HG03469 (cell line): ENCODE data around the gene EPB41.
"Not testable (repeated sequence)": the region's sequence is repeated elsewhere in the genome, so short reads cannot be mapped to it uniquely, and the experiment has no call there.

Experiments used
- ATAC-seq: cut with Tn5 transposase; IDR thresholded peaks from one replicate; pipeline ENCODE4 v1.9.1; 2021; ENCODE audit warnings: mild to moderate bottlenecking, moderate library complexity, moderate number of reproducible peaks; ENCODE audit not compliant: unreplicated experiment

EPB41 gene

DNA sequence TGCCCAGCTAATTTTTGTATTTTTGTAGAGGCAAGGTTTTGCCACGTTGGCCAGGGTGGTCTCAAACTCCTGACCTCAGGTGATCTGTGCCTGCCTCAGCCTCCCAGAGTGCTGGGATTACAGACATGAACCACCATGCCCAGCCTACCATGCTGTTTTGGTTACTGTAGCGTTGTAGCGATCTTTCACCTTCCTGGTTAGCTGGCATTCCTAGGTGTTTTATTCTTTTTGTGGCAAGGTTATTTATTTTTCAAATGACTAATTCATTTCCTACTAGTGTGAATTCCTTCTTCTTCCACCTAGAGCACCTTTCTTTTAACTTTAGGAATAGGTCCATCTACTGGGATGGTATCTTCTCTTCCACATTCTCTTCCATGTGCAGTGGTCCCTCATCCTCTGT lies 180.1 kb downstream of the EPB41 start:
- no peak for ATAC-seq

DNA sequence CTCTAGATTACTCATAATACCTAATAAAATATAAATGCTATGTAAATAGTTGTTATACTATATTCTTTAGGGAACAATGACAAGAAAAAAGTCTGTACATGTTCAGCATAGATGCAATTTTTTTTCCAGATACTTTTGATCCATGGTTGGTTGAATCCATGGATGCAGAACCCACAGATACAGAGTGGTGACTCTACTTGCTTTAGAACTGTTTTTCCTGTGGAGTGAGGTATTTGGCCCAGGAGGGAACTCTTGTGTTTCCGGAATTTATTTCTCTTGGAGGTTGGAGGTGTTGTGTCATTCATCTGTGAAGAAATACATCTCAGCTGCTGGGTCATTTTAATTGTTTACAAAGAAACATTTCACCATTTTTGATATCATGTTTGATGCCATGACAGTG lies 180.6 kb downstream of the EPB41 start:
- ATAC-seq, result no peak

DNA sequence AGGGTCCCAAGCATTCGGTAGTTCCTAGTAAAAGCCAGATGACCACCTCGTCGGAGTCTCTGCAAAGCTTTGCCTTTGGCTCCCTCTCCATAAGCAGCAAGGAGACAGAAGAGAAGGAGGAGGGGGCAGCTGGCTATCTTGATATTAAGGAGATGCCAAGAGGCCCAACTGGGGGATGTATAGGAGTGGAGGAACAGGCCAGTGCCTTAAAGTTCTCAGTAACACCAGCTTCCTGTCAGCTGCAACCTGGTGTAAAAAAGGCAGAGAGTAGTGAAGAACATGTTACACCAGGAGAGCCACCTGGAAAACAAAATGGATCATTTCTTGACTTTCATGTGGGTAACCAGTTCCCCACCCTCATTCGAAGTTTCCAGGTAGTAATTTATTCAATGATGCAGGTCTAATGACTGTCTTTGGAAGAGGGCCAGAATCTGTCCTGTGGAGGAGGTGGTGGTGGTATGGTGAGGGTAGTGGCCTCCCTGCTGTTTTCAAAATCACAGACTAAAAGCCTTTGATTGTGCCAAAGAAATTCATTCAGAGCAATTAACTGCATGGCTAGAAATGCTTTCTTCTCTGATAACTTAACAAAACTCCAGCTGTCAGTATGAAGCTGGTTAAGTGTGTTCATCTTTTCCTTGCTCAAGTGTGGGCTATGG lies 182.0 kb downstream of the EPB41 start:
- no peak for ATAC-seq

DNA sequence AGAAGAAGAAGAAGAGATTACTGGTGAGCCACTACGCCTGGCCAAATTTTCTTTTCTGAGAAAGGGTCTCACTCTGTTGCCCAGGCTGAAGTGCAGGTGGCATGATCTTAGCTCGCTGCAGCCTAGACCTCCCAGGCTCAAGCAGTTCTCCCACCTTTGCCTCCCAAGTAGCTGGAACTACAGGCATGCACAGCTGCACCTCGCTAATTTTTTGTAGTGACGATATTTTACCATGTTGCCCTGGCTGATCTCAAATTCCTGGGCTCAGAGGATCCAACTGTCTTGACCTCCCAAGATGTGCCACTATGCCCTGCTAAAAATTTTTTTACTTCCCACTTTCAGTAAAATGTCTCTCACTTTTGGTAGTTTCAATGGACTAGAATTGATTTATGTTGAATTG lies 184.9 kb downstream of the EPB41 start:
- ATAC-seq, result no peak

DNA sequence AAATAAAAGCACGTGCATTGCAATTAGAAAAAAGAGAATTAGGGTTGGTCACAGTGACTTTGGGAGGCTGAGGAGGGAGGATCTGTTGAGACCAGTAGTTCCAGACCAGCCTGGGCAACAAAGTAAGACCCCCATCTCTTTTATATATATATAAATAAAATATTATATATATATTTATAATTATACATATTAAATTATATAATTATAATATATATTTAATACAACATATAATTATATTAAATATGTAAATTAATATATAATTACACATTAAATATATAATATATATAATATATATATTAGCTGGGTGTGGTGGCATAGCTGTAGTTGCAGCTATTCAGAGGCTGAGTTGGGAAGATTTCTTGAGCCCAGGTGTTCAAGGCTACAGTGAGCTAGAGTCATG lies 186.1 kb downstream of the EPB41 start:
- no peak for ATAC-seq

DNA sequence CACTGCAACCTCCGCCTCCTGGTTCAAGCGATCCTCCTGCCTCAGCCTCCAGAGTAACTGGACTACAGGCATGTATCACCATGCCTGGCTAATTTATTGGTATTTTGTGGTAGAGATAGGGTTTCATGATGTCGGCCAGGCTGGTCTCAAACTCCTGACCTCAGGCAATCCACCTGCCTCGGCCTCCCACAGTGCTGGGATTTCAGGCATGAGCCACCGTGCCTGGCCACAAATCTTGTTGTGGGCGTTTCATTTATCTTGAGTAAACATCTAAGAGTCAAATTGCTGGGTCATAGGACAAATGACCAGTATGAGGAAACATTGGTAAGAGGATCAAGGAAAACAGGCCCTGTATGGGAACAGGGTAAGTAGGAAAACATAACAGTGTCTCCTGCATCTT lies 191.5 kb downstream of the EPB41 start:
- ATAC-seq, result no peak

DNA sequence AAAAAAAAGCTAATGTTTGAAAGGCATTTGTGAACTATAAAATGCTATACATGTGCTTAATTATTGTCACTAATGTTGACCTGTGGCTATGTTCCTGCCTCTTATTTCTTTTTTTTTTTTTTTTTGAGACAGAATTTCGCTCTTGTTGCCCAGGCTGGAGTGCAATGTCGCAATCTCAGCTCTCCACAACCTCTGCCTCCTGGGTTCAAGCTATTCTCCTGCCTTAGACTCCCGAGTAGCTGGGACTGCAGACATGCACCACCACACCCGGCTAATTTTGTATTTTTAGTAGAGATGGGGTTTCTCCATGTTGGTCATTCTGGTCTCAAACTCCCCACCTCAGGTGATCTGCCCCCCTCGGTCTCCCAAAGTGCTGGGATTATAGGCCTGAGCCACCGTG lies 193.7 kb downstream of the EPB41 start:
- not testable (repeated sequence) for ATAC-seq

DNA sequence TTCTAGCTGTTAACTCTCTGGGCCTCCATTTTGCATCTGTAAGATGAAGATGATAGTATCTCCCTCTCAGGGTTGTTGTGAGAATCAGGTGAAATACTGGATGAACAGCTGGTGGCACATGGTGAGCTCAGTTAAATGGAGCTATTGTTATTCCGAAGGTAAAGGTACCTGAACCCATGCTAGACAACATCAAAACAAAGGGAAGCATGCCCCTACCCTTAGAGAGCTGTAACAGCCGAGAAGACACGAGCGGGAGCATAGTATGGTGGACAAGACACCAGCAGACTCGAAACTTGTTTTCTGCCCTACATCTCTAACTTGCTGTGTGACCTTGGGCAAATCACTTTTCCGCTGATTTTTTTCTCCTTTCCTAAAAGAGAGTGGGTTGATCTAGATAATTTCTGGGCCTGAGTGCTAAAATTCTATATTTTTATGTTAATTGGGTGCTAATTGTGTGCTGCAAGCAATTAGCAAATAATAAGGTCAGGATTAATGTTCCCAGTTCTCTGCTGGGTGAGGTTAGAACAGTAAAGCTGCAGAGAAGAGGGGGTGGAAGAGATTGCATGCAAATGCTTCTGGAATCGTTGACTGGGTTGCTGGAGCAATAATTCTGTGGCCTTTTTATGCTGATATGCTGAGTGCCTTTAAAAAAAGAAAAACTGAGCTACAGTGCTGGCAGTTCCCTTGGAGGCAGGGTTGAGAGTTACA lies 198.5 kb downstream of the EPB41 start:
- ATAC-seq, result no peak

DNA sequence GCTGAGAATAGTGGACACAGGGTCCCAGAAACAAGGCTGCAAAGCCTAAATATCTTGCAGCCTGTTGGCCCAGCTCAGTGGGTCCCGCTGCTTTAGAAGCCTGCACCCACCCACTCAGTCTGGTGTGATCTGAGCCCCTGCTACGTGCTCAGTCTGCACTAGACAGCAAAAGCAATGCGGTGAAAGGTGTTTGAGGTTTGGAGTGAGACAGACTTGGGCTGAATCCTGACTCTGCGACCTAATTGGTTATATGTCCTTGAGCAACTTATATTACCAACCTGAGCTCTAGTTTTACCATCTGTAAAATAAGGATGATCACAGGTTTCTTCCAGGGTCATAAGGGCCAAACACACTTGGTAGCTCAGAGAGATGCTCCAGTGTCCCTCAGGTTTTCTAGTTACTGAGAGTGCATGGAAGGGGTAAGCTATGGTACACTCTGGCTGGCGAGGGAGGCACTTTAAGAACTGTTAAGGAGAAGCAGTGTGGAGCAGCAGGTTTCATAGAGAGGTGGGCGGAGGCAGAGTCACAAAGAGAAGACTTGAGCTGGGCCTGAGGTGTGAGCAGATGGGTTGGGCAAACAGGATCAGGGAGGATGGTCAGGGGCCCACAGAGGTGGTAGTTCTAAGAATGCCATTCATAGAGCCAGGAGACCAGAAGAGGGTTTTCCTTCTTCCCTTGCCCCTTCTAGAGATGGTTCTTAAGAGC lies 199.2 kb downstream of the EPB41 start:
- ATAC-seq, result no peak

DNA sequence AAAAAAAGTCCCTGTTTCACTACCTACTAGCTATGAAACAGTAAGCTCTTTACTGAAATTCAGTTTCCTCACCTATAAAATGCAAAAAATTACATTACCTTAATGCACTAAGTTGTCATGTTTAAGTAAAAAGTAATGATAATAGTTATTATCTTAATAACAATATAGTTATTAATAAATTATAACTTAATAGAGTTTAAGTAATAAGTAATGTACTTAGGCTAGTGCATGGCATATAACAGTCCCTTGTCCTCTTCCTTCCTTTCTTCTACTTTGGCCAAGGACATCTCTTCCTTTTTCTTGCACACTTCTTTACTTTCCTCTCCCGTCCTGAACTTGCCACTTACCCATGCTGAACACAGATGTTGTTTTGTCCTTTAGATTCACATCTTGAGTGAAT lies 200.3 kb downstream of the EPB41 start:
- no peak for ATAC-seq

DNA sequence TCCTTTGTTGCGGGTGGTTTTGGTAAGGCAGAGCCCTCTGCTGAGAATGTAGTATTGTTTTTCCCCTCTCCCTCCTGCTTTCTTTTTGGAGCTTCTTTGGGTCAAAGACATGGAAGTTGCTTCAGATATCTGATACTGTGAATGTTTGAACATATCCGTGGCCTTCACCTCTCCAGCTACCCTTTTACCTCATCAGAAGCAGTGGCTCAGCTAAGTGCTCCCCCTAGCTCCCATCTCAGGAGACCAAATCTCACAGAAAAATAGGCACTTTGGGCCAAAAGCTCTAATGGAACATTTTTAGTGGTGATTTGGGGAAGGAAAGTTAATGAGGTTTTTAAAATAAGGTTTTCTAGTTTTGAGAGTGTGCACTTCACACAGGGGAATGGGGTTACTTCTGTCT lies 203.0 kb downstream of the EPB41 start:
- ATAC-seq, result no peak

DNA sequence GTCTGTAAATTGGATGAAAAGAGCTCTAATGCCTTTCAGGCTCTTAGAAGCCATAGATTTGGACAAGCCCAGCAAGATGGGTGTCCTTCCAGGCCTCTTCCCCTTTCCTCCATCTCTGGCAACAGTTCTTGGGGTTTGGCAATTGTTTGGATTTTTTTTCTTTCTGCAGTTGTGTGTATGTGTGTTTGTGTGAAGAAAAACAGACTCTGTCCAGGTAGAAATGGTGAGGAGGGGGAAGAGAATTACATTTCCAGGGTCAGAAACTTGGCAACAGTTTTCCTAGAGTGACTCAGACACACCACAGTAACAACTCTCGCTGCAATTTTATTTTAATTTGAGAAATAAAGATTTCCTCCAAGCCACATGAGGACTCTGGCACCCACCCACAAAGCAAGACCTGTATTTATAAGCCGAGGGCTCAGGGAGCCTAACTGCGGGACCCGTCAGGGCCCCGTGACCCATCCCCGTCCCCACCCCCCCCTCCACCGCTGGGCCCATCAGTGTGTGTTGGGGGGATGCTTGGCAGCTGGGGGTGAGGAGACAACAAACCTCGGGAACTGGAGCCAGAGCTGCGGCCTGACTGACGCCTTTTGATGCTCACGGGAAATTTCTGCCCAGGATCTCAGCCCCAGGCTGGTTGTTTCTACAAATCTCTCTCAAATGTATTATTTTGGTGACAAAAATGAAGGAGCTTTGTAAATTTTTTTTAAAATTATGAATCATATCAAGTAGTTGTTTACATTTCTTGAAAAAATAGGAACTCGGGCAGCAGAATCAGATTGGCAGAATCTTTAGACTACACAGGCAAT lies 205.0 kb downstream of the EPB41 start:
- ATAC-seq, result no peak

DNA sequence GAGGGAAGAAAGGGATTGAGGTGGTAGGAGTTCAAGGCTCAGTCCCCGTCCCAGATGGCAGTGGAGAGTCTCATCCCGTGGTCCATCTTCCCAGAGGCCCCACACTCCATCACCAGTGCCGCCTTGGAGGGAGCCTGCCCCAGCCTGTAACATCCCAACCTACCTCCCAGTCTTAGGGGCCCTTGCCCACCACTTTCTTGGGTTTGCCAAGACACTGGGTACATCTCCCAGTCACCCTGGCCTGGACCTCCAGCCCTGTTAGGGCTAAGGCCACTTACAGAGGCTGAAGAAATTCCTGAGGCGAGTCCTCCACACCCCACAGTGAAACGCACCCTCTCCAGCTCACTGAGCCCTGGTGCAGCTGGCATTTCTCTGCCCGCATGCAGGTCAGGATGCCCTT lies 206.0 kb downstream of the EPB41 start:
- no peak for ATAC-seq

DNA sequence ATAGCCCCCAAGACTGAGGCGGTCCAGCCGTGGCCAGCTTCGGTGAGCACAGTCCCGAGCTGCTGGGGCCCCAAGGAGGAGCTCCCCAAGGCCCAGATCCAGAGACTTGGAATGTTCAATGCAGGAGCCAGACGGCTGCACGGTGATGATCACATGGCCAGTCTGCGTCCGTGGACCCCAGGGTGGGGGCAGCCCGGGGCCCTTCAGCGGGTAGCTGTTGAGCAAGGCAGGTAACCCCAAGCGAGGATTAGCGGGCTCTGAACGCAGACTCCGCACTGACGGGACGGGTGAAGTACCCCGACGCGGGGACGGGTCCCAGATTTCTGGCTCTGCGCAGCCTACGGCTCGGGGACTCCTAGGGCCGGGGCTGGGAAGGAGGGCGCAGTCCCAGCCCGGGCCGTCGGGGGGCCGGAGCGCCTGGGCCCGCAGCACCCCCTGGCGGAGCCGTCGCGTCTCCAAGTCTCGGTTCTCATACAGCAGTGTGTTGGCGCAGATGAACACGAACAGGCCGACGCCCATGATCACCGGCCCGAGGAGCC lies 206.6 kb downstream of the EPB41 start:
- no peak for ATAC-seq

DNA sequence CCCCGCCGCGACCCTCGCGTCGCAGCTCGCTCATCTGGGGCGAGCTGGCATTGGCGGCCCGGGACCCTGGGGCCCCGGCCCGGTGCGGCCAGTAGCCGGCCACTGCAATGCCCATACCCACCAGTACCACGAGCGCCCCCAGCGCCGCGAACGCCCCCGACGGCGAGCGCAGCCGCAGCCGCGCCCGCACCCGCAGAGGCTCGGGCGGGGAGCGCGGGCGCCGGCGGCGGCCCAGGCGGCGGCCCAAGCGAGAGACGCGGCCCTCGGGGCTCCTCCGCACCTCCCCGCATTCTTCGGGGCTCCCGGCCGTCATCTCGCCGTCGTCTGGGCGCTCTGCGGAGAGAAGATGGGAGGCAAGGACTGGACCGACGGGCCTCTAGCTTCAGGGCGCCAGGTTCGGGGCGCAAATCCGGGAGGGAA lies 207.2 kb downstream of the EPB41 start:
- ATAC-seq, result no peak

DNA sequence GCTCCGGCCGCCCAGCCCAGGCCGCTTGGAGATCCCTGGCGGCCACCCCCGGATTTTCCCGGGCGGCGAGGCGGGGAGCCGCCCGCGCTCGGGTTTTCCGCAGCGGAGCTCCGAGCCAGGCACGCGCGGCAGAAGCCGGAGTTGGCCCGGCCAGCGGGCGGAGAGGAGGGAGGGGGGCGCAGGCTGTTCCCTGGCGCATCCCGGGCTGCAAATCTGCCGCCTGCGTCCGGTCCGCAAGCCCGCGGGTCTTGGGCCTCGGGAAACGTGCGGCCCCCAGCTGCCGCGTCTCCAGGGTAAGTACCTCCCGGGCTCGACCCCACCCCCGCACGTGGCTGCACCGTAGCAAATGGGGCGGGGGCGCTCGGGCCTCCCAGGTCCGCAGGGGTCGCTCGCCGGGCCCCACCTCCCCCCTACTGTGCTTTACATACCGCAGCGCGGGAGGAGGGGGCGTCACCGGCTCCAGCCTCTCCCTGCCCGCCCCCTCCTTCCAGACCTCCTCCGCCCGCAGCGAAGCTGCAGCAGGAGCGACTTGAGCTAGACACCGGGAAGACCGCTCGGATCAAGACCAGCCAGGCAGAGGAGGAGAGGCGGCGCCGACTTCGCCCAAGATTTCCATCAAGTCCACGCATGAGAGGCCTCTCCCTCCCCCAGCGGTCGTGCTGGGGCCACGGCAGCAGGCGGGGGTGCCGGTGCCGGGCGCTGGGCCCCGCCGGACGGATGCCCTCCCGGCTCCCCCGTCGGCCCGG lies 207.7 kb downstream of the EPB41 start:
- no peak for ATAC-seq

DNA sequence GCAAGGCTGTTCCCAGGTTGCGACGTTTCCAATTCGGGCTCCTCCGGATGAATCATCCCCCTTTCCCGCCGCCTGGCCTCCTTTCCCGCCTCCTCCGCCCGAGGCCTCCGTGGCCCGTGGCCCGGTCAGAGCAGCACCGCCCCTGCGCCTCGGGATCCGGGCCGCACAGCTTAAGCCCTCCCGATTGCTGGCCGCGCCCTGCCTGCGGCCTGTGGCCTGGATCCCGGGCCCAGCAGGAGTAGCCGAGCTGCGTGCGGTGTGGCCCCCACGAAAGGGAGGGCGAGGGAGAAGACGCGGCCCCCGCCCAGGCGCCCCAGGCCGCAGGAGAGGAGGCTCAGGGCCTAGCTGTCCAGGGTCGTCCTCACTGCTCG lies 208.3 kb downstream of the EPB41 start:
- no peak for ATAC-seq

DNA sequence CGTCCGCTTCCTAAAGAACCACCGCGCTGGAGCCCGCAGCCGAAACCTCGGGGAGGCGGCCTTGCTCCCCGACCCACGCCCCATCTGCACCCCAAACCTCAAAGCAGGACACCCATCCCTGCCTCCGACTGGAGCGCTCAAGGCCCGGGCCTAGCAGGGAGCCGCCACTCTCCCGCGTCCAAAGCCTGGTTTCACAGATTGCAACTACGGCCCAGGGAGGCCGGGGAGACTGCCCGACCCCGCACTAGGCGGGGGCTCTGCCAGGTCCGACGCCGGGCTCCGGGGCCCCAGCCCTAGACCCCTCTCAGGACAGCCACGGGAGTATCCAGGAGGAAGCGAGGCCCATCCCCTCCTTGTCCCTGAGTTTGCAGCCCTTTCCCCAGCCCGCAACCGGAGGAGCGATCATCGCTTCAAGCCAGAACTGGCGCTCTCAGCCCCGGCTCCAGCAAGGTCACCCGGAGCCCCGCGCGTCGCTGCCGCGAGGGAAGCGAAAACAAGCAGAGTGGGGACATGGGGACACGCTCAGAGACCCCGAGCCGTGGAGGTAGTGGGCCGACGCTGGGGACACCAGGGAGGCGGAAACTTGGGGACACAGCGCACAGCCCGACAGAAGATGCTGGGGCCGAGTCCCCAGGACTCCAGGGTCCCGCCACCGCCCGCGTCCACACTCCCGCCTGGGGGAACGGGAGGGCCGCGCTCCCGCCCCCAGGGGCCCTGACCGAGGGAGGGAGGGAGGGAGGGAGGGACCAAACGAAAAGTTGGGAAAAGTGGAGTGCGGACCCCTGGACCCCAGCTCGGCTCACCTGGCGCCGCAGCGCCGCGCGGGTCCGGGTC lies 208.9 kb downstream of the EPB41 start:
- ATAC-seq, result no peak

DNA sequence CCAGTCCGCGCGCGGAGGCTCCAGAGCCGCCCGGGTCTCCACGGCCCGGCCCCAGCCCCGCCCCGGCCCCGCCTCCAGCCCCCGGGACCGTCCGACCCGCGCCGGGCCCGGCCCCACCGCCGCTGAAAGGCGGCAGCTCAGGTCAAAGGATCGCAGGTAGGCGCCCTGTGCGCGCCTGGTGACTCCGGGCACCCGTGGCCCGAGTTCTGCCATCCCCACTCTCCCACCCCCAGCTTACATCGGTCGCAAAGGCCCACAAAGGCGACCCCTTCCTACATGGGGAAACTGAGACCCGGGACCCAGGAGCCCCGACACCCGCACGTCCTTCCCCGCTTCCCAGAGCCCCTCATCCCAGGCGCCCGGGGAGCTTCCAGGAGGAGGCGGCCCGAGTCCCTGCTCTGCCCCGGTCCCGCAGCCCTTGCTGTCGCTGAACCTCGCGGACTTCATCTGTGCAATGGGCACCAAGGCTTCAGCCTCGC lies 209.6 kb downstream of the EPB41 start, which contains the start of gene TMEM200B:
TSS of gene TMEM200B (minus strand) at position 17 of the 479 bp plus-strand sequence. CDS start 2,075 bp downstream, outside the sequence.
- no peak for ATAC-seq
